ENCODE results near the gene HOXA13. TPM values are rescaled to one million over a fixed set of nuclear protein-coding genes. Genes with fewer than 3 reads are reported as not detected.

Gene HOXA13
- total and polyA plus RNA-seq, 8 donors: not detected

GRCh38 chr7:27175626-27176523 is 24.0 kb downstream of the HOXA13 start:
- Histone ChIP-seq H3K36me3 (no peaks in the 10 kb centered on the region), H3K9me3 (no peaks in the 10 kb centered on the region), H3K27me3 (peaks cover 100% of the 10 kb centered on the region in 2 donors), H3K4me3 (no peak overlapping the region), H3K27ac (no peak overlapping the region), H3K4me1 (peaks cover 8 to 43% of the 10 kb centered on the region in 2 donors)
- intact Hi-C loops (cut with DNase I): no loop called here
- ATAC-seq (no peak), DNase-seq (peak in 2 of 4 donors; percentile 2 to 21)
- TF ChIP-seq CTCF (IDR thresholded peaks at IDR 0.05): no peak

- H3K36me3 ChIP-seq: no peaks in the 10 kb centered on the region
- peaks cover 6 to 44% of the 10 kb centered on the region in 2 donors for H3K4me1 ChIP-seq
- intact Hi-C loops (cut with DNase I): no loop called here
- H3K4me3 ChIP-seq: no peak overlapping the region
- no peaks in the 10 kb centered on the region for H3K9me3 ChIP-seq
- no peak for TF ChIP-seq CTCF (IDR thresholded peaks at IDR 0.05)
- H3K27ac ChIP-seq: no peak overlapping the region
- peak in 1 of 4 donors; percentile 14 for DNase-seq
- peaks cover 100% of the 10 kb centered on the region in 2 donors for H3K27me3 ChIP-seq
- no peak for ATAC-seq
These were observed 24.8 kb downstream of the HOXA13 start for GRCh38 chr7:27174874-27175625.

- peaks cover 100% of the 10 kb centered on the region in 2 donors for H3K27me3 ChIP-seq
- ATAC-seq: no peak
- intact Hi-C loops (cut with DNase I): no loop called here
These were observed 25.7 kb downstream of the HOXA13 start, which contains the start of gene HOXA10 for GRCh38 chr7:27173956-27174873. Gene HOXA10, minus strand, starts transcription at chr7:27174320. Its CDS starts 14 bp downstream, at chr7:27174306.

DNA sequence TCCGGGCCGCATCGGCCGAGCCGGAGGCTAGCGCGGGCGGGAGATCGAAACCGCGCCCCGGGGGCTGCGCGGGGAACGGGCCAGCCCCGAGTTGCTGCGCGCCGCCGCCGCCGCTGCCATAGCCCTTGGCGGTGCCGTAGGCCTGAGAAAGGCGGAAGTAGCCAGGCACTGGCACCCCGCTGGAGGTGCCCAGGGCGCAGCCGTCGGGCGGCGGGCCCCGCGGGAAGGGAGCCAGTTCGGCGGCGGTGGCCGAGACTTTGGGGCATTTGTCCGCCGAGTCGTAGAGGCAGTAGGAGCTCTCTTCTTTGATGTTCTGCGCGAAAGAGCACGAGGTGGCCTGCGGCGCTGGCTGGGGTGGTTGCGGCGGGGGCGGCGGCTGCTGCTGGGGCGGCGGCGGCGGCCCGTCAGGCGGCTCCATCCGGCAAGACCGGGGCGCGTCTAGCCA is 26.4 kb downstream of the HOXA13 start:
- Histone ChIP-seq H3K9me3 (no peaks in the 10 kb centered on the region), H3K27ac (no peak overlapping the region), H3K4me1 (peaks cover 0 to 46% of the 10 kb centered on the region in 2 donors), H3K4me3 (peak overlapping the region; percentile 12 to 47), H3K27me3 (peaks cover 100% of the 10 kb centered on the region in 2 donors), H3K36me3 (no peaks in the 10 kb centered on the region)
- intact Hi-C loops (cut with DNase I): no loop called here
- TF ChIP-seq CTCF (IDR thresholded peaks at IDR 0.05): no peak
- DNase-seq: peak in 2 of 4 donors; percentile 43 to 92
- ATAC-seq: peak; percentile 69

More at GRCh38 chr7:27173956-27174873, 25.7 kb downstream of the HOXA13 start, which contains the start of gene HOXA10:
- DNase-seq: peak in 1 of 4 donors; percentile 22
- TF ChIP-seq CTCF (IDR thresholded peaks at IDR 0.05): no peak
- Histone ChIP-seq H3K4me1 (peaks cover 0 to 44% of the 10 kb centered on the region in 2 donors), H3K9me3 (no peaks in the 10 kb centered on the region), H3K27ac (no peak within 1 kb of the TSS), H3K4me3 (peak within 1 kb of the TSS; percentile 12 to 47), H3K36me3 (no peaks in the 10 kb centered on the region)

All from left lung (tissue), 10 donors.